ENCODE results near the gene ATG10.

The ATG10 gene

GRCh38 chr5:82045554-82046275 lies 73.9 kb downstream of the ATG10 start:
- no peak for TF ChIP-seq CTCF (IDR thresholded peaks at IDR 0.05; ENCODE audit: low read depth, low read length)
- peak; percentile 60 for DNase-seq (ENCODE audit: low read depth, low spot score)
- in situ Hi-C loops (cut with HindIII; ENCODE audit: low sequenced_read_pairs) = no loop called here
- no peak overlapping the region for H3K4me3 ChIP-seq (ENCODE audit: low read depth, low read length)

- DNase-seq (ENCODE audit: low read depth, low spot score) = peak; percentile 10
- no peak overlapping the region for H3K4me3 ChIP-seq (ENCODE audit: low read depth, low read length)
- no peak for TF ChIP-seq CTCF (IDR thresholded peaks at IDR 0.05; ENCODE audit: low read depth, low read length)
- in situ Hi-C loops (cut with HindIII; ENCODE audit: low sequenced_read_pairs) = no loop called here
Measured at GRCh38 chr5:82046276-82046647, 74.4 kb downstream of the ATG10 start.

GRCh38 chr5:82050955-82051354 lies 79.1 kb downstream of the ATG10 start:
- H3K4me3 ChIP-seq (ENCODE audit: low read depth, low read length) = no peak overlapping the region
- in situ Hi-C loops (cut with HindIII; ENCODE audit: low sequenced_read_pairs) = no loop called here
- TF ChIP-seq CTCF (IDR thresholded peaks at IDR 0.05; ENCODE audit: low read depth, low read length) = no peak
- no peak for DNase-seq (ENCODE audit: low read depth, low spot score)

- DNase-seq (ENCODE audit: low read depth, low spot score) = no peak
- no peak overlapping the region for H3K4me3 ChIP-seq (ENCODE audit: low read depth, low read length)
- TF ChIP-seq CTCF (IDR thresholded peaks at IDR 0.05; ENCODE audit: low read depth, low read length) = no peak
- in situ Hi-C loops (cut with HindIII; ENCODE audit: low sequenced_read_pairs) = no loop called here
Measured at GRCh38 chr5:82054004-82054710, 82.3 kb downstream of the ATG10 start.

GRCh38 chr5:82057051-82057450 lies 85.2 kb downstream of the ATG10 start:
- in situ Hi-C loops (cut with HindIII; ENCODE audit: low sequenced_read_pairs) = no loop called here
- H3K4me3 ChIP-seq (ENCODE audit: low read depth, low read length) = no peak overlapping the region
- peak; percentile 17 for DNase-seq (ENCODE audit: low read depth, low spot score)
- no peak for TF ChIP-seq CTCF (IDR thresholded peaks at IDR 0.05; ENCODE audit: low read depth, low read length)

GRCh38 chr5:82058710-82059109 lies 86.9 kb downstream of the ATG10 start:
- TF ChIP-seq CTCF (IDR thresholded peaks at IDR 0.05; ENCODE audit: low read depth, low read length) = no peak
- in situ Hi-C loops (cut with HindIII; ENCODE audit: low sequenced_read_pairs) = no loop called here
- H3K4me3 ChIP-seq (ENCODE audit: low read depth, low read length) = no peak overlapping the region
- no peak for DNase-seq (ENCODE audit: low read depth, low spot score)

Data from astrocyte of the spinal cord (primary cell).